HCEC 1CT (cell line): Measurements from ENCODE around the gene RRBP1.

Experiments used
- DNase-seq: peaks from one replicate; pipeline ENCODE4 v3.0.0-alpha.2; 2017

RRBP1 gene

DNA sequence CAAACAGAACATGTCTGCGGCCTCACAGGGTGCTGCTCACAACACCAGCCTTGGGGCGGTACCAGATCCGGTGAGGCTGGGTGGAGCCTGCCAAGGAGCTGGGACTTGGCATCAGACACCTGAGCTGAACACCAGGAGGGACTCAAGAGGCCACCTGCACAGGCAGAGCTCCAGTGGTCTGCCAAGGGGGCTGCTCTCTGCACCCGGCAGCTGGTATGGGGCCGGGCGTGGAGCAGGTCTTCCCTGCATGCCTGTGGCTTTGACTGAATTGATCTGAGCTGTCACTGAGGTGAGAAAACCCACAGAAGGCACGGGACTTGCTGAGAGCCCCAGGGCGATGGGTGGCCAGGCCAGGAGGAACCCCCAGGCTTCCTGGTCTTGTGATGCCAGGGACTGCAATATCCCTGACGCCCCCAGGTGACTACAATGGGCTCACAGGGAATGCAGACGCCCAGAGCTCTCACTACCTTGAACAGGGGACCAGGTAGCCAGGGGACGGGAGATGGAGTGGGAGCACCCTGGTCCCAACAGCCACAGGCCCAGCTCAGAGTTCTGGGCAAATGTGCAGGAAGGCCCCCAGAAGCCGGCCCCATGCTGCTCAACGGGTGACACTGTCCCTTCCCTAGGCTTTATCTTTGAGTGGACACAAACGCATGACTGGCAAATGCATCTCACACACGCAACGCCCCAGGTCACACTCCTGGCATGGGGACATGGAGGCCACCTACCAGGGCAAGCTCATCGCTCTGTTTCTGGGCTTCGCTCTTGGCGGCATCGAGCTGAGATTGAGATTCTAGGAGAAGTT lies 64.0 kb downstream of the RRBP1 start:
- DNase-seq, result no peak

DNA sequence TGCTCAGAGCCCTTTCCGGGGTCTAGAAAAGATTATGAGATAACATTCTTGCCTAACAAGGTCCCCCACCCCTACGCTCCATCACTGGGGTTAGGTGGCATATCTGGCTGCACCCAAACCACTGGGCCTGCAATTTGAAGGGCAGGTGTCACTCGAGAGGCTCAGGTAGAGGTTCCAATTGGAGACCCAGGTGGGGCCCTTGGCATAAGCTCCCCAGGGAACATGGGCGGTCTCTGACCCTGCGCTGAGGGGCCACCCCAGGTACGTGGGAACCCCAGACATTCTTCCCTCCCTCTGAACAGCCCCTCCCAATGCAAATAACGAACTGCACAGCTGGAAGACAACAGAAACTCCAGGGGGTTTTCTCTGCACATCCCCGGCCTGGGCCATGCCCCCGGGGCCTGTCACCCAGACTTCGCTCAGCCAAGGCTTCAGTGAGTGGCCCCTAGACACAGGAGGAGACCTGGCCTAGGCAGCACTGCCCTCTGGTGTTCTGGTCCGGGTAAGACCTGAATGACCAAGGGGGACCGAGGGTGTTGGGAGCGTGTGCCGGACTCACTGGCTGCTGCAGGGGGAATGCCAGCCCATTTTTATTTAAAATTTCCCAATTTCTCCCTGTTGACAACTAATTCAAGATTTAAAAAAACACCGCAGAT lies 64.7 kb downstream of the RRBP1 start:
- DNase-seq, result peak; percentile 21

DNA sequence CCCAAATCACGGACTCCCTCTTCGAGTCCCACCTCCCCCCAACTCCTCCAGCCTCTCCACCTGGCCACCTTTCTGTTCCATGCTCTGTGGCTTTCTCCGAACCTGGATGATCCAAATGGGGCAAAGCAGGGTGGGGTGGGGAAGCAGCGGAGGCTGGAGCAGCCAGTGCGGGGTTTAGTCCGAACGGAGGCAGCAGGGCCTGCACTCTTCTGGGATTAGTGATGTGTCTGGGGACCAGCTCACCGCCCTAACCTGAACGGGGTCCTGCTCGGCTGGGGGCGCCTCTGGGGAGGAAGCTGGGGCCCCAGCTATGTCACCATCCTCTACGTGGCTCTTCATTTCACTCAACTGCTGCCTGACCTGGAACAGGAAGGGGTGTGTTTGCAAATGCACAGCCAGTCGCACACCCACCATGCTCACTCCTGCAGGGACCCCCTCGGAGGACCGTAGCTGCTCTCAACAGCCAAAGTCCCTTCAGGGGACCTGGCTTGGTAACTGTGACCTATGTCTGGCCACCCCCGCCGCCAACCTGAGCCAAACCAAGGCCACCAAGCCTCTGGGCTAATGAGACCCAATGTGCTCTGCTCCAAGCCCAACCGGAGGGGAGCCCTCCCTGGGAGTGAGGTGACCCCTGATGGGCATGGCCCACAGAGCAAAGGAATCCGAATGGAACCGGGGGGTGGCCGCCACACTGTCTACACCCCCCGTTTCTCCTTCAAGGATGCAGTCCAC lies 65.4 kb downstream of the RRBP1 start:
- no peak for DNase-seq

DNA sequence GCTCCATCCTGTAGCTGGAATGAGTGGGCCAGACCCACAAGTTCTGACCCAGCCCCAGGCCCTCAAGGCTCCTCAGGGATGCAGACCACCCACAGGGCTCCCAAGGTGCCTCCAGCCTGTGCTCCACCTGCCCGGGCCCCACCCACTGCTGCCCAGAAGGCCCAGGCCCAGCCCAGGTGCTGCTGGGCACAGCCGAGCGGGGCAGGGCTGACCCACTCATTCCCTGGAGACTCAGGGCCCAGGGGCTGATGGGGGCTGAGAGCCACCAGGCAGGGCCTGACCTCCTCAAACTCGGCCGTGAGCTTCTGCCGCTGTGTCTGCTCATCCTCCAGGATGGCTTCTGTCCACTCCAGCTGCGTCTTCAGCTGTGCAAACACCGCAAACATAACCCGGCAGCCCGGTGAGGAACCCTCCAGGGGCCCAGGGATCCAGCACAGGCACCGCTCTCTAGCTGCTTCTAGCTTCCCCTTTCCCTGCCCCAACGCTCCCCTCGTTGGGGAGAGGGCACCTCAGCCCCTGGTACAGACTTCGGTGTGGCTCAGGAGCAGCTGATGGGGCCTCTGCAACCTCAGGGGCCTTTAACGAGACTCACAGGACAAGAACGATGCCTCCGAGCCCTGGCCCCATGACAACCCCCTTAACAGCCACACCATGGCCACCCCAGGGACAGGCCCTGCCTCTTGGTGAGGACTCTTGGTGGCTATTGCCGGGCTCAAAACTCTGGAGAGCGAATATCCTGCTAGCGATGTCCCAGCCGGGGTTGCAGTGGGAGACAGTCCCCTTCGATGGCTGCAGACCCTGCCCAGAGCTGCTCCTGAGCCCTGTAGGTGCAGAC lies 66.2 kb downstream of the RRBP1 start:
- no peak for DNase-seq

DNA sequence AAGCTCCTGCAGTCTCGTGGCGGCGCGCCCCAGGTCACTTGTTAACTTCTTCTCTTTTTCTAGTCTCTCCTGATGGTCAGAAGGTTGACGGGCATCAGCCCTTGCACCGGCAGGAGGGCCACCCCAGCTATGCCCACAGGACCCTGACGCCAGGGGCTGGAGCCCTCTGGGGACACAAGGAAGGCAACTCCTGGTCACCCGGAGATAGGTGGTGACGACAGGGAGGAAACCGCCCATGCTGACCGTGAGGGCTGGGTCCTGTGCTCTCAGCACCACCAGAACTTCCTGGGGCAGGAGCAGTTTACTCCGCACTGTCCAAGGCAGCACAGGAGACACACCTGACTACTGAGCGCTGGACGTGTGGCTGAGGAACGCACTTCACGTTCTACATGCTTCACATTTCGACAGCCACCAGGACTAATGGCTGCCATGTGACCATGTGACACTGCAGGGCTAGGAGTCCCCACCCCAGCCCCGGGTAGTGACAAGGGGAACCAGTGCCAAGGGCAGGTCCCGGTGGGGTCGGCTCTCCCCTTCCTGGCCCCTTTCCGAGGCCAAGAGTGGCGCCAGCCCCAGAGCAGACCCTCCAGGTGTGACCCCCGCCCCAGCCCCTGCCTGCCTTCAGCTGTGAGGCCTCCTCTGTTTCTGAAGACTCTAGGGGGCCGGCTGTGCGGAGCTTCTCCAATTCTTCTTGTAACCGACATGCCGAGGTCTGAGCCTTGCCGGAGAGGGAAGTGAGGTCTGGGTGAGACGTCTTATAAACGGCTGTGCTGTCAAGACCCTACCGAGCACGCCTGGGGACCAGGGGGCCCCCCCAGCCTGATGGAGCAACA lies 67.0 kb downstream of the RRBP1 start:
- DNase-seq, result no peak

DNA sequence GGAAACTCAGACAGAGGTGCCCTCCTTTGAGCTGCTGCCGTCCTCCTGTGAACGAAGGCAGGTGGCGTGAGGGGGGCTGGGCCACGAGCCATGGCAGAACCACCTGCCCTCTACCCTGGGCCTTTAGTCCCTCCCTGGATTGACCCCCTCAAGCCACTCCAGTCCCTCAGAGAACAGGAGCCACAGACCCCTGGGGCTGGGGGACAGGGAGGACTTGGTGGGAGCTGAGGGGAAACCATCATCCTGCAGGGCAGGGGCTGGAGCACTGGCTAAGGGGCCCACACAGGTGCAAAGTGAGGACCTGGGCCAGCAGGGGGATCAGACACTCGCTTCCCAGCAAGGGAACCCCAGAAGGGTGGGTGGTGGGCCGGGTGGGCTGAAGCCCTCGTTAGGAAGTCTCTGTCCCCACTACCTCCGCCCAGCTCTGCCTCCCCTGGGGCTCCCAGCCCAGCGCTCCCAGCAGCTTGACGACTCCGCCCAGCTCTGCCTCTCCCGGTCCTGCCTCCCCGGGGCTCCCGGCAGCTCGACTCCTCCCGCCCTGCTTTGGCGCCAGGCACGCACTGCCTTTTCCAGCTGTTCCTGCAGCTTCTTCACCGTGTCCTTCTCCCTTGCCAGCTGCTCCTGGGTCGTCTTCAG lies 67.7 kb downstream of the RRBP1 start:
- no peak for DNase-seq

DNA sequence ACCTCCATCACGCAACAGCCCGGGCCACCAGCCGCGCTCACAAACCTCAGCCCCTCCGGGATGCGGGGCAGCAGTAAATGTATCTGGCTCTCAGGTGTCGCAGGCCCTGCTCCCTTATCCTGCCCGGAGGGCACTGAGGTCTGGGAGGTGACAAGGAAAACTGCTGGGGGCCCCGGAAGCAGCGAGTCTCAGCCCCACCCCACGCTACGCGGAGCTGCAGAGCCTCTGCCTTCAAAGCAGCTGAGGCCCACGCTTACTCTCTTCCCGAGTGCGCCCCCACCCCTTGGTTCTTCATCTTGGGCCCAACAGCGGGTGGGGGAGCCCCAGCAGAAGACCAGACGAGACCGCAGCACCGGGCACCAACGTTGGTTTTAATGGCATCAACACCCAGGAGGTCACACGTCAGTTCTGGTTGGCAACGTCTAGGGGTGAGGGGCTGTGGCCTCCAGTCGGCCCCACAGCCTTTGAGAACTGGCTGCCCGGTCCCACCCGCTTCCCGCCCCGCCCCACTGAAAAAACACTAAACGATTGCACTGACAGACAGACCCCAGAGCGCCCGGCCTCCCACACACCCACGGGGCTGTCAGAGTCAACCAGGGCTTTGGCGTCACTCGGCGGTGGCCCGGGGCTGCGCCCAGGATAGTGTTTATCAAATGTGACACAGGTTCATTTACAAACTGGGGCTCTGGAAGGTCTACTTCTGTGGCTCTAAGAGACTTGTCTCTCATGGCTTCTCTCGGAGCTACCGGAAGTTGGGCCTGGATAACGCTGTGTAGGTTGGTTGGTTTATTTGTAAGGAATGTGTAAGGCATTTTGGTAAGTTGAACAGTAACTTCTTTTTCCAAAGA lies 68.5 kb downstream of the RRBP1 start:
- no peak for DNase-seq

DNA sequence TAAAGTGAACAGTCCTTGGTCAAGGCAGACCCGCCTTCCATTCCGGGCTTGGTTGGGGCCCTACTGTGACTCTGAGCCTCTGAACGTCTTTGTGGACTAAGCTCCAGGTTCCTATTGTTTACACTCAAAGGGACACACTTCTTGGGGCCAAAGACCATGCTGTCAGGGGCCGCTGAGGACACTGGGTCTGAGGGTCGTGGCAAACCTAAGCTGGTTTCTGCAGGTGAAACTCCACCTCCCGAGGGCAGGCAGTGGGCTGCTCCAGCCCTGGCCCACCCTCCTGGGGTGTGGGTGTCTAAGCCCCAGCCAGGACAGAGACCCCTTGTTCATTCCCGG lies 69.1 kb downstream of the RRBP1 start:
- DNase-seq, result no peak

DNA sequence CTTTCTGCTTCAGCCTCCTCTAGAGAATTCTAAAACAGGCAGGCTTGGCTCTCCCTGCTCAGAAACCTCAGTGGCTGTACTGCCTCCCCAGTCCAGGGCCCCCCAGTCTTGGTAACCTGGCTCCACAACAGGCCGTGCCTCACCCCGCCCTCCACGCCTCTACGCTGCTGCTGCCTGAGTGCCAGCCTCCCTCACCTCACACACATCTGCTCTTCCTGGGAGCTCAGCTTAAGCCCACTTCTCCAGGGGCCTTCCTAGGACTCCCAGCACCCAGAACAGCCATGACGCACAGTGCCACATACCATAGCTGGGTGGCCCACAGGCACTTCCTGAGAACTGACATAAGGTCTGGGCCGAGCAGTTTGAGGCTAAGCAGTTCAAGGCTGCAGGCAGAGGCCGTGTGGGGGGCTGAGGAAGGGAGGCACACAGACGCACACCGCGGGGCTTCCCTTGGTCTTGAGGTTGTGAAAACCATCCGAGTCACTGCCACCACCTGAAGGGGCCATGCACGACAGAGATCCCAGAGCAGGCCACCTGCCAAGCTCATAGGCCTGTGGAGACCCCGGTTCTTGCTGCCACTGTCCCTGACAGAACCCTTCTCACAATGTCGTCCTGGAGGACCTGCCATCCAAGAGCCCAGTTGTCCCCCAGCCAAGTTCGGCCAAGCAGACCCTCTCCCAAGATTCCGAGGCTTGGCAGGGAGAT lies 69.6 kb downstream of the RRBP1 start:
- no peak for DNase-seq

DNA sequence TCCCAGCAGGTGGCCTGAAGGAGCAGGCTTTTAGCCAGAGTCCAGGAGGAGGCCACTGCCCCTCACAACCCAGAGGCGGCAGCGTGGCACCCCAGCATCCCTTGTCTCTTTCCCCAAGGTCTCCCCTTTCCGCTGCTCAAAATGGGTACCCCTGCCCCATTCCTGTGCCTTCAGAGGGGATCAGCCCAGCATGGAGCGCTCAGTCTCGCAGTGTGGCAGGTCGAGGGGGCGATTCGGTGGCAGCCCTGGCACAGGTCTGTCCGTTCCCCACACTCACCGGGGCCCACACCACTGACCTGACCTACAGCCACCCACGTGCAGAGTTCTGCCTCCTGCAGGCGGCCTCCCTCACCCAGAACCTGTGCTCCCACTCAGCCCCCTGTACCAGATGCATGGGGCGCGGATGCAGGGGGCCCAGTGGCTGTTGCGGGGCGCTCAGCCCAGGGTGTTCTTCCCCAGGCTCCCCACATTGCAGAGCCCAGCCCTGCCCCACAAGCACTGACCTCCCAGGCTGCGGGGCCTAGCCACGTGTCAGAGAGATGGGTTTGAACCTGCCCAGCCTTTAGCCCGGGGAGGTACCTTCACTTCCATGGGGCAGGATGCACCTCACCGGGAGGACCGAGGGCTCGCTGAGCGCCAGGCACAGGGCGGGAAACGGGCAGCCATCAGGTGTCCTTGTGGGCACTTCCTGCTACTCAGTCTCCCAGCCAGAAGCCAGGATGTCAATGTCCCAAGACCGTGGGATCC lies 70.3 kb downstream of the RRBP1 start:
- no peak for DNase-seq

DNA sequence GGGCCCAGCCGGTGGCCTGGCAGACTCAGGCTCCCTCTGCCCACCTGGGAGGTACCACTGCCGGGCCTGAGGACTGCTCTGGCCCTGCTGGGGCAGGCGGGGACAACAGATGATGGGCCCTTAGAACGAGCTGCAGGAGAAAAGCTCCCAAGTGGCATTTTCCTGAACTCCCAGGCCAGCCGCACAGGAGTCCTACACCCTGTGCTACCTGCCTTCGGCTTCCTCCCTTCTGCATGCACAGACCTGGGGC lies 70.8 kb downstream of the RRBP1 start:
- peak; percentile 20 for DNase-seq

DNA sequence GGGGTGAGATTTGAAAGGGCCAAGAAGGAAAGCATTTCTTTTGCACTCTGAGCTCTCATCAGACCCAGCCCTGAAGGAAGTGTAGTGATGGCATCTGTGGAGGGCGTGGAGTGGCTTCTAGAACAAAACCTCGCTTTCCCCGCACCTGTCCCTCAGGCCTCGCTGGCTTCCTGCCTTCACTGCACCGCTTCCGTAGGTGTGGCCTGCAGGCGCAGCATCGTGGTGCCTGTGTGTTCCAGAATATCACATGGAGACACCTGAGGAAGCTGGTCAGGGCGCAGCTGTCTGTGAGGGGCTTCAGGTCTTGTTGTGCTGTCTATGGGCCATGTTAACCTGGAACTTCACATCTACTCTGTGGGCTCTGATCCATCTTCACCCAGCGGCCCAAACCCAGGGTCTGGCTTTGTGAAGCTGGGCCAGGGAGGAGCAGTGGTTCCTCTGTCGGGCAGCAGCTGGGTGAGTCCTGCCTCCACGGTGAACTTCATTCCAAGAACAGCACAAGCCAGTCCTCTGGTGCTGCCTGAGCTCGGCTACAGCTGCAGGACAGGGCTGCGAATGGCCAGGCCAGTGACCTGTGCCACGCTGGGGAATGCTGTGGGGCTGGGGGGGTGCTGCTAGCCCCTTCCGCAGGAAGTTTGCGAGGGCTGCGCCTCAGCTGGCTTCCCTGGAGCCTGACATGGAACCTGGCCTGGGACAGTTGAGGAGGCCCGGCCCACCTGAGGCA lies 71.3 kb downstream of the RRBP1 start:
- DNase-seq, result no peak

DNA sequence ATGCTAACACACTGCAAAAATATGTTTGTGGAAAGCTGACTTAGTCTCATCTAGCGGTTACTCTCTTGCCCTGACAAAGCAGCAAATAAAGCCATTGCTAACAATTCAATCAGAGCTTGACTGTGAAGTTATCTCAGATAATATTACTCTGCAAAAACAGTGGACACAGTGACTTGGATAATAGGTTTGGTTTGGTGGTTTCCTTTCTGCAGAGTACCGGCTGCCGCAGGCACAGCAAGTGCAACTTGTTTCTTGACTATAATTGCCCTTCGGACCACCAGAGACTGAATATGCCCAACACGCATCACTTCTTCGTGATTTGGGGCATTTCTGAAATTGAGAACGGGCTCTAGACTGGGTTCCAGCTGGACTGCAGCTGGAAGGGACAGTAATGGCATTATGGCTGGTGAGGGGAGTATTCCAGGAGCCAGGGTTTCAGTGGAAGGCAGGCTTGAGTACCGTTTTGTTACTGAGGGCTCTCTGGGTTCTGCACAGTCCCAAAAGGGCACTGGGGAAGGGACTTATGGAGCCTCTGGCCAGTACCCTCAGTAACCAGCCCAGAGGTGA lies 72.1 kb downstream of the RRBP1 start:
- no peak for DNase-seq

DNA sequence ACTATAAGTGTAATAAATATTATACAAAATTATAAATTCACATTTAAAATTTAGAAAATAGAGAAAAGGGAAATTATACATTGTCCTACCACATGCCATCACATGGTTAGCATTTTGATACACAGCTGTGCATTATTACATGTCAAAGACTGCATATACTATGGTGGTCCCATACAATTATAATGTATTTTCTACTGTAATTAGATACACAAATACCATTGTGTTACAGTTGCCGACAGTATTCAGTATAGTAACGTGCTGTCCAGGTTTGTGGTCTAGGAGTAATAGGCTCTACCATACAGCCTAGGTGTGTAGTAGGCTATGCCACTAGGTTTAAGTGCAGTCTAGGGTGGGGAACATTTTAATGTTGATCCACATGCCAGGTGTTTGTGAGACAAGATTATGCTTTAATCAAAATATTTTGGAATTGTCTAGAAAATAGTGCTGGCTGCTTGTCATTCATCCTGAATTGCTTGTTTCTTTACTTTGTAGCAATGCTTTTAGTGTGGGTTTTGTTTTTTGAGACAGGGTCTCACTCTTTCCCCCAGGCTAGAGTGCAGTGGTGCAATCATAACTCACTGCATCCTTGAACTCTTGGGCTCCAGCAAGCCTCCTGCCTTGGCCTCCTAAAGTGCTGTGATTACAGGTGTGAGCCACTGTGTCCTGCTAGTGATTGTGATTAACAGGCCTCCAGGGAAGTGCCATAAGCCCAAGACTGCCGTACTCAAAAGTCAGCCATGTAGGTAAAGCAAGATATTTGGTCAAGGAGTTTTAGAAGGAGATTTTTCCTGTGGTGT lies 73.1 kb downstream of the RRBP1 start:
- DNase-seq, result no peak

DNA sequence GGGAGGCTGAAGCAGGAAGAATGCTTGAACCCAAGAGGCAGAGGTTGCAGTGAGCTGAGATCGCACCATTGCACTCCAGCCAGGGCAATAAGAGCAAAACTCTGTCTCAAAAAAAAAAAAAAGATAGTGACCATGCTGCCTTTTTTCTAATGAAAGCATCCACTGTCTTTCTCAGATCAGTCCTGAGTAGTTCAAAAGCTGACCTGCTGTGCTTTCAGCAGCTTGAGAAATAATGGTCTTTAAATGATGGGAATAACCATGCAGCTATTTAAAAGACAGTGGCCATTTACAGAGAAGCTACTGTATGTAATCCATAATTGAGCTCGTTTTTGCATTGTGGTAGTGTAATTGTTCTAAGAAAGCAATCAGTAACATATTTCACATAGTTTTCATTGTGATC lies 76.0 kb downstream of the RRBP1 start:
- DNase-seq, result no peak

DNA sequence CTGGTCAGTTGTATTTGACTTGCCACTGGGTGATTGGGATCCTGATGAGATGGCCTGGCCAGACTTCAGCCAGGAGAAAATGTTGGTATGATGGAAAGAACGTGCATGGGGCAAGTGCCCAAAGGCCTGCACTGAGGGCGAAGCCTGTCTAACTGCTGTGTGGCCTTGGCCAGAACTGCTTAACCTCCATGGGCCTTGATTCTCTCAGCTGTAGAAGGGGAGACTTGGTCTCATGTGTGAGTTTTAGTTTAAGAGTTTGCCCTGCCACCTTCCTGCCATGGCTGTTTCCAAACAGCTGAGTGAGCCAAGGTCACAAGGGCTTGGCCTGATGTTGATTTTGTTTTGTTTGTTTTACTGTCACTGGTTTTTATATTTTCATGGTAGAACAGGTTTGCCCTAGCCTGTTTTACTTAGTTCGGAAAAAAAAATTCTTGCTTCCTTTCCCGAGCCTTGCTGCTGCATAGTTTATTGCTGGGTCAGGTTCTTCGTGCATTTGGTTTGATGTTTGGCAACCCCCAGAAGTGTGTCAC lies 76.8 kb downstream of the RRBP1 start:
- DNase-seq, result no peak

DNA sequence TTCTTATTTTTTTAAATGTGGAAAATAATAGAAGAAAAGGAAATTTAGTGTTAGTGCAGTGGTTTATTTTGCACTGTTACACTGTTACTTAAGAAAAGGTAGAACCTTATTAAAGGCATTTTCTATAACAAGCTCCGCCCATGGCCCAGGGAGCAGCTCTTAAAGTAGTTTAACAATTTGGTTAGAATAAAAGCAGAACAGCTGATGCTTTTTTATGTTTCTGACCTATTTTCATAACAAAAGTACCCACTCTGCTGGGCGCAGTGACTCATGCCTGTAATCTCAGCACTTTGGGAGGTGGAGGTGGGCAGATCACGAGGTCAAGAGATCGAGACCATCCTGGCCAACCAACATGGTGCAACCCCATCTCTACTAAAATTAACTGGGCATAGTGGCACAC lies 79.5 kb downstream of the RRBP1 start:
- no peak for DNase-seq

DNA sequence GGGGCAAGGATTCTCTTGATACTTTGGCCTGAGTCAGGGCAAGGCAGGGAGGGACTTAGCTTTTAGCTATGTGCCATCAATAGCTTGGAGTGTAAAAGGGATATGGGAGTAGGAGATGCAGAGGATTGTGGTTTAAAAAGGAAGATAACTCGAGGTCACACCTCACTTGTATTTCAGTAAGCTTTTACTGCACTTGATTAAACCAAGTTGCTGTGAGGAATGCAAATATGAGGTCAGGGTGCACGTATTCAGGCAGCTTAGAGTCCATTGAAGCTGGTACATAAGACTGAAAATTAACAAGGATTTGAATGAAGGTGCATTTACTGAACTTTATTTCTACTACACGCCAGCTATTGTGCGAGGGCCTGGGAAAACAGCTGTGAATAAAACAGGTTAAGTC lies 80.1 kb downstream of the RRBP1 start:
- DNase-seq, result no peak
